ENCODE measurements around the gene PRKN.

PRKN gene

GRCh38 chr6:161686655-161687054, 1040.9 kb downstream of the PRKN start:
- no peak overlapping the region for H3K27ac ChIP-seq
- TF ChIP-seq, protein P1, sequence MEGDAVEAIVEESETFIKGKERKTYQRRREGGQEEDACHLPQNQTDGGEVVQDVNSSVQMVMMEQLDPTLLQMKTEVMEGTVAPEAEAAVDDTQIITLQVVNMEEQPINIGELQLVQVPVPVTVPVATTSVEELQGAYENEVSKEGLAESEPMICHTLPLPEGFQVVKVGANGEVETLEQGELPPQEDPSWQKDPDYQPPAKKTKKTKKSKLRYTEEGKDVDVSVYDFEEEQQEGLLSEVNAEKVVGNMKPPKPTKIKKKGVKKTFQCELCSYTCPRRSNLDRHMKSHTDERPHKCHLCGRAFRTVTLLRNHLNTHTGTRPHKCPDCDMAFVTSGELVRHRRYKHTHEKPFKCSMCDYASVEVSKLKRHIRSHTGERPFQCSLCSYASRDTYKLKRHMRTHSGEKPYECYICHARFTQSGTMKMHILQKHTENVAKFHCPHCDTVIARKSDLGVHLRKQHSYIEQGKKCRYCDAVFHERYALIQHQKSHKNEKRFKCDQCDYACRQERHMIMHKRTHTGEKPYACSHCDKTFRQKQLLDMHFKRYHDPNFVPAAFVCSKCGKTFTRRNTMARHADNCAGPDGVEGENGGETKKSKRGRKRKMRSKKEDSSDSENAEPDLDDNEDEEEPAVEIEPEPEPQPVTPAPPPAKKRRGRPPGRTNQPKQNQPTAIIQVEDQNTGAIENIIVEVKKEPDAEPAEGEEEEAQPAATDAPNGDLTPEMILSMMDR (conservative IDR thresholded peaks at IDR 0.05) = no peak

- TF ChIP-seq, protein P1 (conservative IDR thresholded peaks at IDR 0.05) = no peak
- H3K27ac ChIP-seq = no peak overlapping the region
These were observed 1042.7 kb downstream of the PRKN start for GRCh38 chr6:161684731-161685475.

DNA sequence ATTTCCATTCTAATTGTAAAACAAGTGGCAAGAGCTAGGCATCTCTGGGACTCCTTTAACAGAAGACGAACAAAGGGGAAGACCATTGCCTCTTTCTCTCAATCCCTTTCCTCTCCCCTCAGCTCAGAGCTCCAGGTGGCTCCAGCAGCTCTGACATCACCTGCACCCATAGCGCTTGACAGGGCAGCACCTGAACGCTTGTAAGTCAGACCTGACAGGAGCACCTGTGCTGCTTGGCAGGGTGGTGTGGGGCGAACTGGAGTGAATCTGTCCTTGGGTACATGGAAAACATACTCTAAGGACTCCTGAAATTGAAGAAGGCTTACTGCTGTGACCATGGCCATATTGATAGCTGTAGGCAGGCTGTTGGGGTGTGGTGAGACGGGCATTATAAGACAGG, 1044.2 kb downstream of the PRKN start:
- no peak overlapping the region for H3K27ac ChIP-seq
- TF ChIP-seq, protein P1 (conservative IDR thresholded peaks at IDR 0.05) = no peak

DNA sequence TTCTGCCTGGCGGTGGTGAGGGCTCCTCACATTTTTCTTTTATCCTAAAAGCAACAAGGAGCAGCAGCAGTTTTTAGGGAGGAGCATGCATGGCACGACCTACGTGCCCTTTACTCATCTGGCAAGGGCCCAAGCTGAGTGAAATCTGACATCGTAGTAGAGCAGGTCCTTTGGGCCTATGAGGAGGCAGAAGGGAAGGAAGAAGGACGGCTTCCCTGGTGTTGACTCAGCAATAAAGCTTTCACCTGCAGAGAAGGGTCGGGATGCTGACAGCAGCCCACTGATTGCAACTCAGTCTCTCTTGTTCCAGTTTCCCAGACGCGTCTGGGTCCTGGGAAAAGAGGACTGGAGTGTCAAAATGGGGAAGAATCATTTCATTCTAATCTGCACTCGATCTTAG, 1044.6 kb downstream of the PRKN start:
- no peak overlapping the region for H3K27ac ChIP-seq
- TF ChIP-seq, protein P1 (conservative IDR thresholded peaks at IDR 0.05) = no peak

DNA sequence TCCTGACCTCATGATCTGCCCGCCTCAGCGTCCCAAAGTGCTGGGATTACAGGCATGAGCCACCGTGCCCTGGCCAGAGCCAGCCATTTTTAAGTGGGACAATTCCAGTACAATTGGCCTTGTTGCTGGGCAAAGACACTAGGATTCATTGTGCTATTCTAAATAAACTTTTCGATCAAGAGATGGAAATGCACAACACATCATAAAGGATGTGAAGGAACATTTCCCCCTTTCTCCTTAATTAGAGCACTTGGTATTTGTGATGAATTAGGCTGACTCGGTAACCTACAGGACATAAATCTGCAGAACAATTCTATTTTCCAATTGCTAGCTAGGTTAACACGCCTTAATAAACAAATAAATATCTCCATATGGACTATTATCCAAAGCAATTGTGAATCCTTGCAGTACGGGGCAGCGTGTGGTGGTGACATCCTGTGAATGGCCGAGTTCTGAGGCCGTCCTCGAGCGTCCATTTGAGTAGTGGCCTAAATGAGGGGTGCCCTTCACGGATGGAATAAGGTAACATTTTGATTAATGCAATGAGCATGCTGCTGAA, 1047.5 kb downstream of the PRKN start:
- TF ChIP-seq, protein P1 (conservative IDR thresholded peaks at IDR 0.05) = no peak
- no peak overlapping the region for H3K27ac ChIP-seq

GRCh38 chr6:161677188-161677587, 1050.4 kb downstream of the PRKN start:
- TF ChIP-seq, protein P1 (conservative IDR thresholded peaks at IDR 0.05) = no peak
- H3K27ac ChIP-seq = no peak overlapping the region

DNA sequence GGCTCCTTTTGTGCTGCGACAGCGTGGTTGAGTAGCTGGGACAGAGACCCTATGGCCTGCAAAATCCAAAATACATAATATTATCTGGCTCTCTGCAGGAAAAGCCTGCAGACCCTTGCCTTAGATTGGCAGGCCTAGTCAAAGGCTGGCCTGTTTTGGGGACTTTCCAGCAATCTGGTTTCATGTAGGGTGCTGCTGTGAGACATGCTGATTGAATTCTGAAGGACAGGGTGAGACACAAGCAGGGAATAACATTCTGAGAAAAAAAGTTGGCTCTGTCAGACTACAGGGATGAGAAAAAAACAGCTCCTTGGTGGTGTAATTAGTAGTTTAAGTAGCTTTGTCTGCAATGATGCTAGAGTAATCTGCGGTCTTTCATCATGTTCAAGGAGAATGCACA, 1051.0 kb downstream of the PRKN start:
- TF ChIP-seq, protein P1 (conservative IDR thresholded peaks at IDR 0.05) = no peak

More for the DNA sequence above, 1051.0 kb downstream of the PRKN start:
- H3K27ac ChIP-seq = no peak overlapping the region

Measured in VCaP (cell line).